ENCODE data around the gene LRBA. TPM values are rescaled to one million over a fixed set of nuclear protein-coding genes. Genes with fewer than 3 reads are reported as not detected.
A peak's percentile ranks its signal among the peaks of the same experiment; 100 is the strongest.

Gene LRBA
- total RNA-seq, 1 experiment from 2014 or later, result 53.4 TPM

GRCh38 chr4:150369434-150370380 lies 645.4 kb downstream of the LRBA start:
- no peak for DNase-seq (ENCODE audit: low spot score)

- DNase-seq (ENCODE audit: low spot score), result no peak
Observed at GRCh38 chr4:150368667-150369066, 646.4 kb downstream of the LRBA start.

DNA sequence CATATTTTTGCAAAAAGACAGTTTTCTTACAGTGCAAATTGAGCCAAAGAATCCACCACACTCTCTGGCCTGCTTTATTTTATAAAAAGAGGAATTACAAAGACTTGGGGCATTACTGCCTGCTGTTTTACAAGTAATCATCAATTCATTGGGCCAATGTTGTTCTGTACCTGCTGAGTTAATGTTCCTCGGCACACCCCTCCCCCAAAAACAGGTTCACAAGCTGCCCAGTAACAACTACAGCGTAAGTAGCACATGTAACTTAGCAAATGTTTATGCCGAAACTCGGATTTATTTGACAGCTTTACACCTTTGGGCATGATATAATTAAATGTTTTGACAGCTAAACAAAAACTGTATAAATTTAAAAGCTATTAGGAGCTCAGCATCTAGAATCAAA lies 647.8 kb downstream of the LRBA start:
- no peak for DNase-seq (ENCODE audit: low spot score)

DNA sequence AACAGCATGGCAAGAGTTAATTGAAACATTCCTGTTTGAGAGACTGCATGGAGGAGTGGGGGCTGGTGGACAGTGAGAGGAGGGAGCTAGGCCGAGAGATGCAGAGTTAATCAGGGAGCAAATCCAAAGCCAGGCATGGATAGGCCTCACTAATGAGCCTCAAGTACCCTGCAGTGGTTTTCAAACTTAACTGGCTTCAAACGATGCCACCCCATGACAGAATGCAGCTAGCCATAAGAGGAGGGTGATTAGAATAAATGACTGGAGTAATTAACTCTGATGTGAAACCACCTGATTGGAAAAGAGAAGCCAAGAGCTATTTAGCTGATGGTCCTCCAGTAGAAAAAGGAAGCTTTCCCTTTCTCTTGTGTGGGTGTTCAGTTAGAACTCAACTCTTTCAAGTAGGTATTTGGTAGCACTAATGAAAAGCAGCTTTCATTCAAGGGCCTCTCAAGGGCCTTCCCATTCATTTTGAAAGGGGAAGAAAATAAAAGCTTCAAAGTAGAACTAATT lies 648.5 kb downstream of the LRBA start:
- no peak for DNase-seq (ENCODE audit: low spot score)

- no peak for DNase-seq (ENCODE audit: low spot score)
Observed at GRCh38 chr4:150363721-150364688, 651.1 kb downstream of the LRBA start.

DNA sequence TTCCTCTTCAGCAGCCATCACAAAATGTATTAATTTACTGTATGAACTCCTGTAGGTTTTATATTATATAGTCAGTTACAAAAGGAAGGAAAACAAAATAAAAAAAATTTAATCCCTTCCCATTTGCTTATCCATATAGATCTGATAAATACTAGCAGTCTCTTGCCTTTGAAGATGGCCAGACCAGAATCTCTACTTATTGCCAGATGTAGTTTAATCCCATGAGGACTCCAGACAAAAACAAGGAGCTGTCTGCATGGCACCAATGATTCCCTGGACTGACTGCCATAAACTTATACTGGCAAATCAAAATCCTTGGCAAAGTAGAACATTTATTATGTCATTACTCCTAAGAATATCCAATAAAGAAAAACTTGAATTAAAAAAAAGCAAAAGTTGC lies 656.4 kb downstream of the LRBA start:
- DNase-seq (ENCODE audit: low spot score), result no peak

GRCh38 chr4:150357829-150358228 lies 657.3 kb downstream of the LRBA start:
- DNase-seq (ENCODE audit: low spot score), result no peak

- DNase-seq (ENCODE audit: low spot score), result no peak
Observed at GRCh38 chr4:150355858-150356455, 659.1 kb downstream of the LRBA start.

DNA sequence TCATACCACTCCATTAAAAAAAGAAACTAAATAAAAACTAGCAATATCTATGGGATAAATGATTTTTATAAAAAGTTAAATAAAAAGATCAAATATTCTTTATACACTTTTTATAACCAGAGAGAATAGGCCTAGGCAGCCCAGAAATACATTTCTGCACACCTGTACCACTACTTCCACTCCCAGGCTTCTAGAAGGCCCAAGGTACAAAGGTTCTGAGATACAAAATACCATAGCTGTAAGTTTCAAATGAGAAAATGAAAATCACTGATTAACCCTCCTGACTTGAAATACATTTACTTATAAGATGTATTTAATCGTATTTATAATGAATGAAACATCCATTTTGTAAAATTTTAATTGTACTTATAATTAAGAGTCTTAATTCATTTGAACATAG lies 659.7 kb downstream of the LRBA start:
- DNase-seq (ENCODE audit: low spot score), result no peak

- no peak for DNase-seq (ENCODE audit: low spot score)
Observed at GRCh38 chr4:150354214-150354796, 660.8 kb downstream of the LRBA start.

DNA sequence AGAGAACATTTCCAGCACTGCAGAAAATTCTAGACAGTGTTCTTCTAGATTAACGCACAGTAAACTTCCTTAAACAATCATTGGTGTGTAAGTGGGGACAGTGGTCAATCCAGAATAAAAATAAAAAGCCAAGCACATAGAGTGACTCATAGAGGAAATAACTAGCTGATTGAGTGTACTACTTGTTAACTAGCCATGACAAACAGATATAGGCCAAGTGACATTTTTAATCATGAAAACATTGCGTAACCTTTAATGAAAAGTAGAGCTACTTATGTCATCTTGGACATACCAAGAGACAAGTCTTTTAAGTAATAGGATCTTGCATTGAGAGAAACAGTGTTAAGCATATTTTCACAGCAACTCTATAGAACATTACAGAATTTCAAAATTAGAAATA lies 667.0 kb downstream of the LRBA start:
- DNase-seq (ENCODE audit: low spot score), result peak; percentile 46

DNA sequence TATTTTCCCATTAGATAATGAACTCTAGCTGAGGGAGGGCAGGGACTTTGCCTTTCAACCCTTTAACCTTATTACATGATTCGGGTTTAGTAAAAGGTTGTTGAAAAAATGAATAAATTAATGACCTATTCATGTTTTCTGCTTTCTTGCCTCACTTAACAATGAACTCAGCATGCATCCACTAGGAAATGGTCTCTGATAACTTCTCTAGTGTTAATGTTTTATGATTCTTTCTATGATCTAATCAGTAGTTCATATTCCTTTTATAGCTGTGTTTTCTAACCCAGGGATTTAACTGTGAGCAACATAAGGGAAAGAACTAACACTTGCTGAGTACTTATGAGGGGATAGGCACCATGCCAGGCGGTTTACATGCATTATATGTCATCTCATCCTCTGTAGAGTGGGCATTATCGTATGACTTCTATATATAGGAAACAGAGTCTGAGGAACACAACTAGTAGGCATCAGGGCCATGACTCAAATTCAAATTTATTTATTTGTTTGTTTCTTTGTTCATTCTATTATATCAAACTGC lies 669.8 kb downstream of the LRBA start:
- no peak for DNase-seq (ENCODE audit: low spot score)

GRCh38 chr4:150343796-150344195 lies 671.3 kb downstream of the LRBA start:
- DNase-seq (ENCODE audit: low spot score), result no peak

GRCh38 chr4:150342945-150343344 lies 672.1 kb downstream of the LRBA start:
- DNase-seq (ENCODE audit: low spot score), result no peak

DNA sequence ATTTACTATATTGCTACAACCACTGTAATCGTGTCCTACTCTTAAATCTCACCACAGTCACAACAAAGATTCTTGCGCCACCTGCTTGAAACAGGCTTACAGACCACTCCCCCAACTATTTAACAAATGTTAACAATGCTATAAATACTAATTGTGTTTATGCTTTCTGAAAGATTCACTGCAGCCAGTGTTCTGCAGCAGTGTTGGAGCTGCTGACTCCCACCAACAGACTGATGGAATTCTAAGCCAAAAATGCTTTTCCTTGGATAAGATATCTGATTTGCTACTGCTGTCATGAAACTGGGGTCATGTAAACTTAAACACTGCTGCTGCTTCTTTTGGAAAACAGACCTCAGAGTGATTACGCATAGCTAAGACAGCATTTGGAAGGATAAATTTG lies 677.4 kb downstream of the LRBA start:
- no peak for DNase-seq (ENCODE audit: low spot score)

DNA sequence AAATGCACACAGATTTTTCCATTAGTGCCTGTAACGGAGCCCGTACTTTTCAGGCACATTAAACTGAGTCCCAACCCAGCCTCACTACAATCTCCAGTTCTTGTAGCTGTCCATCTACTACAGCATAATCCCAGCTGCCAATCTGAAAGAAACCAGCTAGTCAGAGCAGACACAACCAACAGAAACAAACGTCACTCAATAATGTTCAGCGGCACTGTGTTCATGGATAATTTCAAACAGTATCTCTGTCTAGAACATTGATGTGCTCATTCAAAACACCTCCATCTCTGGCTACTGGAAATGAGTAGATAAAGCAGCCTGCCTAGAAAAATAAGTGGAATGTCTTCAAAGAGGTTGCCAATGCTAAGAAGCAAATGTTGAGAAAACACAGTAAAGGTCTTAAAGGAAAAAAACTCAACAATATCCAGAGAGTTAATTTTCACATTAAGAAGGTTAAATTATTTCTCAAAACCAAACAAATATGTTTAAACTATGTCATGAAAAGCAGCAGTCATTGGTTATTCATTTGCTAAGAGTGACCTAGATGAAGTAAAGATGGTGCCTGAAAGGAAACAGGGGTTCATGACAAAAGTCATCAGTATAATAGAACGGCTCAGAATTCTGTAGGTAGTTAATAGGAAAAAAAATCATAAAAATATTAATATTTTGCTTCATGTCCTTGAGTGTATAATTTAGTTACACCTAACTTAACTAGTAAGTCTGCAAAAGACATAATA lies 678.2 kb downstream of the LRBA start:
- DNase-seq (ENCODE audit: low spot score), result no peak

DNA sequence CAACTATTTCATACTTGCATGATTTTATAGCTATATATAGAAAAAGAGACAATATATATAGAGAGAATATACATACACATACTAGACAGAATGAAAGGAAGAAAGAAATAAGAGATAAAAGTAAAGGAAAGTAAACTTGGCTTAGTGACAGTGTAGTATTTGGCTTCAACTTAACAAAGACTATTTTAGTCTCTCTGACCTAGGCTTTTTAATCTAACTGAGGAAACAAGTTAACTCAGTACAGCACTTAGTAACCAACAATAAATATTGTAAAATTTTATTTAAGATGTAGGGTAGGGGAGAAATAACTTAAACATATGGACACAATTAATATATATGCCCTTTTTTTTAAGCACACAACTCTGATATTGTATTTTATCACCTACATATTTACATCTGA lies 682.1 kb downstream of the LRBA start:
- DNase-seq (ENCODE audit: low spot score), result no peak

DNA sequence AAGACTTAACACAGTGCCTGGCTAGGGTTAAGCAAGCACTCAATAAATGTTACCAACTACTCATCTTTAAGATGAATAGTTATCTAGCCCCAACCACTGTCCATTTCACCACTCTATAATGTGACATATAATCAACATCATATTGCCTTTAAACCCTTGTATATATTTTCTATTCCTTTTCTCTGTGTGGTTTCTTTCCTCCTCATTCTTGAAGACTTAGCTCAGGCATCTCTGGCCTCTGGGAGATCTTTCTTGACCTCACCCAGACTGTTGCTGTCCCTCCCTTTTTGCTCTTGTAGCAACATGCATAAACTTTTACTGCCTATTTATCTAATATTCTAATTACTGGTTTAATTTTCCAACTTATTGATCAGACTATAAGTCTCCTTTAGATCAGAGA lies 683.0 kb downstream of the LRBA start:
- DNase-seq (ENCODE audit: low spot score), result no peak

DNA sequence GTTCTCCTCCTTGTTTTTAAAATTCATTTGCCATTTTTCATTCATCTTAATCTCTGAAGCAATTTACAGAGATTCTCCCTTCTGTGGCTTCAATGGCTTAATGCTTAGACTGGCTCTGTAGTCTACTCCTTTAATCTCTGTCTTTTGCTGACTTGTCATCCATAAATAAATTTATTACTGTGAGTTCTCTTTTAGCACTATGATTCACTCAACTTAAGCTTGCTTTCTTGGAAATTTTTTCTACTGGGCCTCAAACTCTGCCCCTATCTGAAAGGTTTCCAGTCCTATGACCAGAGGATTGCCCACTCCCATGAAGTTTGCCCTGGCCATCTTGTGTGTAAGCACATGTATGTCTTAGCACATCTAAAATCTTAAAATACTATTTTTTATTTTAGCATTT lies 685.7 kb downstream of the LRBA start:
- DNase-seq (ENCODE audit: low spot score), result no peak

- no peak for DNase-seq (ENCODE audit: low spot score)
Observed at GRCh38 chr4:150328496-150328895, 686.6 kb downstream of the LRBA start.
